Measurements from ENCODE around the gene SH3RF3. TPM values are rescaled to one million over a fixed set of nuclear protein-coding genes. Genes with fewer than 3 reads are reported as not detected.

Gene SH3RF3
- total RNA-seq, 1 donor from 2014 or later = 0.28 TPM

GRCh38 chr2:109141006-109141600 is 12.1 kb downstream of the SH3RF3 start:
- H3K36me3 ChIP-seq = no peaks in the 10 kb centered on the region
- H3K36me3 Mint-ChIP-seq = no peaks in the 10 kb centered on the region
- H3K9me3 Mint-ChIP-seq = no peaks in the 10 kb centered on the region
- H3K9ac ChIP-seq = no peak overlapping the region
- no peak overlapping the region for H2AFZ ChIP-seq (replicated peaks)
- peaks cover 49% of the 10 kb centered on the region for H3K4me1 Mint-ChIP-seq
- H3K4me3 Mint-ChIP-seq = no peak overlapping the region
- no peaks in the 10 kb centered on the region for H3K9me3 ChIP-seq (ENCODE audit: low read depth)
- no peak overlapping the region for H3K27ac Mint-ChIP-seq
- peaks cover 8% of the 10 kb centered on the region for H3F3A ChIP-seq (ENCODE audit: low read depth)
- no peaks in the 10 kb centered on the region for H3K79me2 ChIP-seq (ENCODE audit: low read depth)
- no peak overlapping the region for H3K4me3 ChIP-seq
- peaks cover 5% of the 10 kb centered on the region for H4K20me1 ChIP-seq (ENCODE audit: low read depth)
- DNase-seq (ENCODE audit: low spot score) = no peak
- peaks cover 24% of the 10 kb centered on the region for H3K4me1 ChIP-seq
- H3K27me3 ChIP-seq = no peaks in the 10 kb centered on the region
- TF ChIP-seq EZH2 (IDR thresholded peaks at IDR 0.05) (no peak), EZH2phosphoT487 (IDR thresholded peaks at IDR 0.05) (no peak), CTCF (IDR thresholded peaks at IDR 0.05) (no peak)
- H3K27me3 Mint-ChIP-seq (ENCODE audit: insufficient read depth, low read depth) = peaks cover 8% of the 10 kb centered on the region
- no peak overlapping the region for H3K27ac ChIP-seq
- H3K4me2 ChIP-seq = no peak overlapping the region

DNA sequence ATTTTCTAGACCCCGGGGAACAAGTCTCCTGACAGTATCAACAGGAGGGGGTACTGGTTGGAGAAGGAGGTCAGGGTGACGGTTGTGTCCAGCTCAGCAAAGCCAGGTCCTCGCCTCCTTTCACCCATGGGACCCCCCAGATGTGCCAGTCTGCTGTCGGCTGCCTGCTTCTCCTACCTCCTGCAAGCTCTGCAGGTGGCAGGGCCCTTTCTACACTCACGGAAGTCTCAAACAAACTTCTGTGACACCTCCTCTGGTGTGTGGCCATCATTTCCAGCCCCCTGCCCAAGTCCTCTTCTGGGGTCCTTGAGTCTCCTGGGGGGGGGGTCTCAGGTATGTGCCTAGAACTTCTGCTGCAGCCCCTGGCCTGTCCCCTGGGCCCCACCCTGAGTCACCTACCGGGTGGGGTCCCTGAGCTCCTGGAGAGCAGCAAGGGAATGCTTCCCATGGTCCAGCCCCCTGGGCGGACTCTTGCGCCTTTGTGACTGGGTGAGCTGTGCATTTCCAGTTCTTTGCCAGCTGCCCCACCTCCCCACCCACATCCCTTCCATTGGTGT is 12.8 kb downstream of the SH3RF3 start:
- Mint-ChIP-seq H3K4me1 (peaks cover 42% of the 10 kb centered on the region), H3K4me3 (no peak overlapping the region), H3K27me3 (ENCODE audit: insufficient read depth, low read depth) (peaks cover 6% of the 10 kb centered on the region), H3K9me3 (no peaks in the 10 kb centered on the region), H3K36me3 (no peaks in the 10 kb centered on the region), H3K27ac (no peak overlapping the region)
- H2AFZ ChIP-seq (replicated peaks) = no peak overlapping the region
- no peaks in the 10 kb centered on the region for H3K36me3 ChIP-seq
- no peak overlapping the region for H3K4me3 ChIP-seq
- peaks cover 1% of the 10 kb centered on the region for H3F3A ChIP-seq (ENCODE audit: low read depth)
- TF ChIP-seq EZH2phosphoT487 (IDR thresholded peaks at IDR 0.05) = no peak
- TF ChIP-seq EZH2 (IDR thresholded peaks at IDR 0.05) = no peak
- TF ChIP-seq CTCF (IDR thresholded peaks at IDR 0.05) = no peak
- H3K9ac ChIP-seq = no peak overlapping the region
- no peaks in the 10 kb centered on the region for H4K20me1 ChIP-seq (ENCODE audit: low read depth)
- H3K27ac ChIP-seq = no peak overlapping the region
- DNase-seq (ENCODE audit: low spot score) = no peak
- no peaks in the 10 kb centered on the region for H3K79me2 ChIP-seq (ENCODE audit: low read depth)
- peaks cover 17% of the 10 kb centered on the region for H3K4me1 ChIP-seq
- H3K4me2 ChIP-seq = no peak overlapping the region
- no peaks in the 10 kb centered on the region for H3K27me3 ChIP-seq
- no peaks in the 10 kb centered on the region for H3K9me3 ChIP-seq (ENCODE audit: low read depth)

GRCh38 chr2:109142416-109143210 is 13.6 kb downstream of the SH3RF3 start:
- H3K79me2 ChIP-seq (ENCODE audit: low read depth) = no peaks in the 10 kb centered on the region

More at GRCh38 chr2:109142416-109143210, 13.6 kb downstream of the SH3RF3 start:
- Histone ChIP-seq H3K36me3 (no peaks in the 10 kb centered on the region), H3K4me2 (no peak overlapping the region), H2AFZ (replicated peaks) (no peak overlapping the region), H3K4me1 (peaks cover 11% of the 10 kb centered on the region), H3F3A (ENCODE audit: low read depth) (no peaks in the 10 kb centered on the region), H3K27me3 (no peaks in the 10 kb centered on the region), H3K9ac (no peak overlapping the region), H3K4me3 (no peak overlapping the region), H4K20me1 (ENCODE audit: low read depth) (no peaks in the 10 kb centered on the region), H3K27ac (no peak overlapping the region), H3K9me3 (ENCODE audit: low read depth) (no peaks in the 10 kb centered on the region)
- no peak for DNase-seq (ENCODE audit: low spot score)
- Mint-ChIP-seq H3K27ac (peak overlapping the region; percentile 80), H3K4me1 (peaks cover 34% of the 10 kb centered on the region), H3K27me3 (ENCODE audit: insufficient read depth, low read depth) (peaks cover 6% of the 10 kb centered on the region), H3K9me3 (no peaks in the 10 kb centered on the region), H3K36me3 (peaks cover 3% of the 10 kb centered on the region), H3K4me3 (no peak overlapping the region)
- no peak for TF ChIP-seq EZH2 (IDR thresholded peaks at IDR 0.05)
- no peak for TF ChIP-seq EZH2phosphoT487 (IDR thresholded peaks at IDR 0.05)
- no peak for TF ChIP-seq CTCF (IDR thresholded peaks at IDR 0.05)
